Measurements from ENCODE around the gene ZDHHC5. TPM values are rescaled to one million over a fixed set of nuclear protein-coding genes. Genes with fewer than 3 reads are reported as not detected.

Gene ZDHHC5
- total RNA-seq, 1 experiment from 2014 or later: 51.6 TPM

- TF ChIP-seq E2F5 (CRISPR knock-in tag; IDR thresholded peaks at IDR 0.05): peak; percentile 74; the same call in 1 of the 2 replicates
These were observed 10.5 kb upstream of the ZDHHC5 start, which contains the start of gene CLP1 (continued) for GRCh38 chr11:57657194-57658022.

GRCh38 chr11:57658023-57658361, 9.9 kb upstream of the ZDHHC5 start:
- DNase-seq (ENCODE audit: low spot score) (no peak), ATAC-seq (no peak)
- Mint-ChIP-seq H3K4me3 (peak overlapping the region; percentile 99), H3K9me3 (no peaks in the 10 kb centered on the region), H3K27me3 (ENCODE audit: low read depth) (peaks cover 36% of the 10 kb centered on the region), H3K27ac (peak overlapping the region; percentile 95), H3K36me3 (peaks cover 28% of the 10 kb centered on the region), H3K4me1 (peaks cover 18% of the 10 kb centered on the region)
- ChIA-PET POLR2A (no interaction called here), CTCF (interaction anchor here (0.8 to 3.5 kb wide), 3 partner anchors 13 to 165 kb away, joined by 3 to 13 read pairs (median 5); partner anchors contain the start of gene UBE2L6)
- TF ChIP-seq MAX (CRISPR knock-in tag; IDR thresholded peaks at IDR 0.05) (no peak; the same call in 1 of the 2 replicates), ELF4 (CRISPR knock-in tag; IDR thresholded peaks at IDR 0.05; ENCODE audit: low read depth) (no peak), ZNF425 (CRISPR knock-in tag; conservative IDR thresholded peaks at IDR 0.05) (no peak), ZNF423 (CRISPR knock-in tag; IDR thresholded peaks at IDR 0.05) (no peak), AFF4 (CRISPR knock-in tag; IDR thresholded peaks at IDR 0.05; ENCODE audit: borderline replicate concordance) (no peak), ZNF416 (CRISPR knock-in tag; IDR thresholded peaks at IDR 0.05) (no peak), E2F4 (CRISPR knock-in tag; IDR thresholded peaks at IDR 0.05; ENCODE audit: borderline replicate concordance, low read depth) (no peak), CBFB (CRISPR knock-in tag; IDR thresholded peaks at IDR 0.05; ENCODE audit: low read depth) (no peak), EMX1 (CRISPR knock-in tag; IDR thresholded peaks at IDR 0.05) (no peak), TP53 (CRISPR knock-in tag; IDR thresholded peaks at IDR 0.05) (no peak), E2F1 (CRISPR knock-in tag; IDR thresholded peaks at IDR 0.05) (no peak), ATF3 (CRISPR knock-in tag; conservative IDR thresholded peaks at IDR 0.05) (no peak), NFATC4 (CRISPR knock-in tag; IDR thresholded peaks at IDR 0.05) (no peak)

Measured in WTC11 (cell line).